Neuron (in vitro differentiated cells): ENCODE results near the gene CLPTM1.
A peak's percentile ranks its signal among the peaks of the same experiment; 100 is the strongest.
"Not testable (repeated sequence)": the region's sequence is repeated elsewhere in the genome, so short reads cannot be mapped to it uniquely, and the experiment has no call there.

Experiments
- H2AFZ ChIP-seq: one replicate; pipeline ENCODE4 v1.6.1; 2013; ENCODE audit warnings: low read depth, mild to moderate bottlenecking, inconsistent platforms, low read length, moderate library complexity
- H3K27me3 ChIP-seq: one replicate; pipeline ENCODE4 v1.6.1; 2013; ENCODE audit warnings: low read length; ENCODE audit not compliant: insufficient read depth
- H3K36me3 ChIP-seq: one replicate; pipeline ENCODE4 v1.6.1; 2013; ENCODE audit warnings: low read length; ENCODE audit not compliant: insufficient read depth
- H3K4me1 ChIP-seq: one replicate; pipeline ENCODE4 v1.6.1; 2013; ENCODE audit warnings: low read length; ENCODE audit not compliant: insufficient read depth
- H3K4me3 ChIP-seq: 2 replicates; pipeline ENCODE4 v1.5.1; 2013; ENCODE audit warnings: mild to moderate bottlenecking, low read length, moderate library complexity
- H3K9me3 ChIP-seq: one replicate; pipeline ENCODE4 v1.6.1; 2013; ENCODE audit warnings: low read length

The CLPTM1 gene

GRCh38 chr19:44954649-44955504, at the start of gene CLPTM1:
TSS of gene CLPTM1 (plus strand) at chr19:44955380. CDS start at chr19:44955396, 16 bp downstream.
- peak within 1 kb of the TSS; percentile 75 for H3K4me3 ChIP-seq
- peak within 1 kb of the TSS; percentile 48 for H2AFZ ChIP-seq
- peaks cover 3% of the 10 kb centered on the region for H3K36me3 ChIP-seq
- H3K27me3 ChIP-seq = no peaks in the 10 kb centered on the region
- H3K9me3 ChIP-seq = no peaks in the 10 kb centered on the region
- peaks cover 18% of the 10 kb centered on the region for H3K4me1 ChIP-seq

DNA sequence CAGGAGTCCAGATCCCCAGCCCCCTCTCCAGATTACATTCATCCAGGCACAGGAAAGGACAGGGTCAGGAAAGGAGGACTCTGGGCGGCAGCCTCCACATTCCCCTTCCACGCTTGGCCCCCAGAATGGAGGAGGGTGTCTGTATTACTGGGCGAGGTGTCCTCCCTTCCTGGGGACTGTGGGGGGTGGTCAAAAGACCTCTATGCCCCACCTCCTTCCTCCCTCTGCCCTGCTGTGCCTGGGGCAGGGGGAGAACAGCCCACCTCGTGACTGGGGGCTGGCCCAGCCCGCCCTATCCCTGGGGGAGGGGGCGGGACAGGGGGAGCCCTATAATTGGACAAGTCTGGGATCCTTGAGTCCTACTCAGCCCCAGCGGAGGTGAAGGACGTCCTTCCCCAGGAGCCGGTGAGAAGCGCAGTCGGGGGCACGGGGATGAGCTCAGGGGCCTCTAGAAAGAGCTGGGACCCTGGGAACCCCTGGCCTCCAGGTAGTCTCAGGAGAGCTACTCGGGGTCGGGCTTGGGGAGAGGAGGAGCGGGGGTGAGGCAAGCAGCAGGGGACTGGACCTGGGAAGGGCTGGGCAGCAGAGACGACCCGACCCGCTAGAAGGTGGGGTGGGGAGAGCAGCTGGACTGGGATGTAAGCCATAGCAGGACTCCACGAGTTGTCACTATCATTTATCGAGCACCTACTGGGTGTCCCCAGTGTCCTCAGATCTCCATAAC, 49.6 kb upstream of the CLPTM1 start, which contains the start of gene APOE:
APOE (plus strand) TSS at position 360 of the 724 bp plus-strand sequence. CDS start 829 bp downstream, outside the sequence.
- no peak within 1 kb of the TSS for H3K4me3 ChIP-seq

GRCh38 chr19:44907613-44908012, 47.6 kb upstream of the CLPTM1 start:
- H3K4me3 ChIP-seq = no peak overlapping the region
- peaks cover 4% of the 10 kb centered on the region for H3K36me3 ChIP-seq
- H3K27me3 ChIP-seq = no peaks in the 10 kb centered on the region
- H3K9me3 ChIP-seq = no peaks in the 10 kb centered on the region
- H2AFZ ChIP-seq = no peak overlapping the region
- H3K4me1 ChIP-seq = peaks cover 6% of the 10 kb centered on the region

More for the DNA sequence above, 49.6 kb upstream of the CLPTM1 start, which contains the start of gene APOE:
- H3K36me3 ChIP-seq = peaks cover 21% of the 10 kb centered on the region
- H3K4me1 ChIP-seq = peaks cover 6% of the 10 kb centered on the region
- no peak within 1 kb of the TSS for H2AFZ ChIP-seq
- H3K9me3 ChIP-seq = no peaks in the 10 kb centered on the region
- H3K27me3 ChIP-seq = no peaks in the 10 kb centered on the region

DNA sequence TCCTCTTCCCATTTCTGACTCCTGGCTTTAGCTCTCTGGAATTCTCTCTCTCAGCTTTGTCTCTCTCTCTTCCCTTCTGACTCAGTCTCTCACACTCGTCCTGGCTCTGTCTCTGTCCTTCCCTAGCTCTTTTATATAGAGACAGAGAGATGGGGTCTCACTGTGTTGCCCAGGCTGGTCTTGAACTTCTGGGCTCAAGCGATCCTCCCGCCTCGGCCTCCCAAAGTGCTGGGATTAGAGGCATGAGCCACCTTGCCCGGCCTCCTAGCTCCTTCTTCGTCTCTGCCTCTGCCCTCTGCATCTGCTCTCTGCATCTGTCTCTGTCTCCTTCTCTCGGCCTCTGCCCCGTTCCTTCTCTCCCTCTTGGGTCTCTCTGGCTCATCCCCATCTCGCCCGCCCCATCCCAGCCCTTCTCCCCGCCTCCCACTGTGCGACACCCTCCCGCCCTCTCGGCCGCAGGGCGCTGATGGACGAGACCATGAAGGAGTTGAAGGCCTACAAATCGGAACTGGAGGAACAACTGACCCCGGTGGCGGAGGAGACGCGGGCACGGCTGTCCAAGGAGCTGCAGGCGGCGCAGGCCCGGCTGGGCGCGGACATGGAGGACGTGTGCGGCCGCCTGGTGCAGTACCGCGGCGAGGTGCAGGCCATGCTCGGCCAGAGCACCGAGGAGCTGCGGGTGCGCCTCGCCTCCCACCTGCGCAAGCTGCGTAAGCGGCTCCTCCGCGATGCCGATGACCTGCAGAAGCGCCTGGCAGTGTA, 46.9 kb upstream of the CLPTM1 start:
- Histone ChIP-seq H3K9me3 (no peaks in the 10 kb centered on the region), H3K4me3 (no peak overlapping the region), H2AFZ (no peak overlapping the region), H3K4me1 (peaks cover 6% of the 10 kb centered on the region), H3K36me3 (no peaks in the 10 kb centered on the region), H3K27me3 (no peaks in the 10 kb centered on the region)

GRCh38 chr19:44908836-44909261, 46.3 kb upstream of the CLPTM1 start:
- Histone ChIP-seq H3K9me3 (no peaks in the 10 kb centered on the region), H3K4me1 (peaks cover 4% of the 10 kb centered on the region), H3K4me3 (no peak overlapping the region), H3K27me3 (peaks cover 2% of the 10 kb centered on the region), H2AFZ (no peak overlapping the region), H3K36me3 (no peaks in the 10 kb centered on the region)

GRCh38 chr19:44909775-44910174, 45.4 kb upstream of the CLPTM1 start:
- H3K4me3 ChIP-seq = no peak overlapping the region
- H3K27me3 ChIP-seq = peaks cover 8% of the 10 kb centered on the region
- no peaks in the 10 kb centered on the region for H3K36me3 ChIP-seq
- H3K4me1 ChIP-seq = peaks cover 10% of the 10 kb centered on the region
- H2AFZ ChIP-seq = no peak overlapping the region
- H3K9me3 ChIP-seq = no peaks in the 10 kb centered on the region

DNA sequence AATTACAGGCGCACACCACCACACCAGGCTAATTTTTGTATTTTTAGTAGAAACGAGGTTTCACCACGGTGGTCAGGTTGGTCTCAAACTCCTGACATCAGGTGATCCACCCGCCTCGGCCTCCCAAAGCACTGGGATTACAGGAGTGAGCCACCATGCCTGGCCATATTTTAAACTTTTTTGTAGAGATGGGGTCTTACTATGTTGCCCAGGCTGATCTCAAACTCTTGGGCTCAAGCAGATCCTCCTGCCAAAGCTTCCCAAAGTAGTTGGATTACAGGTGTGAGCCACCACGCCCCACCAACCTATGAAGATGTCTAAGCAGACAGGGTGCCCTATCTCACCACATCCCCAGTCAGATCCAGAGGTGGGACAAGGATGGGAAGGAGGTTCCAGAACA, 43.3 kb upstream of the CLPTM1 start:
- not testable (repeated sequence) for H3K9me3 ChIP-seq

GRCh38 chr19:44912854-44913253, 42.3 kb upstream of the CLPTM1 start:
- Histone ChIP-seq H3K4me1 (peaks cover 6% of the 10 kb centered on the region), H3K36me3 (no peaks in the 10 kb centered on the region), H3K27me3 (peaks cover 8% of the 10 kb centered on the region), H2AFZ (no peak overlapping the region), H3K9me3 (no peaks in the 10 kb centered on the region), H3K4me3 (no peak overlapping the region)

More for the DNA sequence above, 43.3 kb upstream of the CLPTM1 start:
- H3K4me1 ChIP-seq, H3K27me3 ChIP-seq, H2AFZ ChIP-seq, H3K36me3 ChIP-seq, H3K4me3 ChIP-seq: not testable (repeated sequence)

DNA sequence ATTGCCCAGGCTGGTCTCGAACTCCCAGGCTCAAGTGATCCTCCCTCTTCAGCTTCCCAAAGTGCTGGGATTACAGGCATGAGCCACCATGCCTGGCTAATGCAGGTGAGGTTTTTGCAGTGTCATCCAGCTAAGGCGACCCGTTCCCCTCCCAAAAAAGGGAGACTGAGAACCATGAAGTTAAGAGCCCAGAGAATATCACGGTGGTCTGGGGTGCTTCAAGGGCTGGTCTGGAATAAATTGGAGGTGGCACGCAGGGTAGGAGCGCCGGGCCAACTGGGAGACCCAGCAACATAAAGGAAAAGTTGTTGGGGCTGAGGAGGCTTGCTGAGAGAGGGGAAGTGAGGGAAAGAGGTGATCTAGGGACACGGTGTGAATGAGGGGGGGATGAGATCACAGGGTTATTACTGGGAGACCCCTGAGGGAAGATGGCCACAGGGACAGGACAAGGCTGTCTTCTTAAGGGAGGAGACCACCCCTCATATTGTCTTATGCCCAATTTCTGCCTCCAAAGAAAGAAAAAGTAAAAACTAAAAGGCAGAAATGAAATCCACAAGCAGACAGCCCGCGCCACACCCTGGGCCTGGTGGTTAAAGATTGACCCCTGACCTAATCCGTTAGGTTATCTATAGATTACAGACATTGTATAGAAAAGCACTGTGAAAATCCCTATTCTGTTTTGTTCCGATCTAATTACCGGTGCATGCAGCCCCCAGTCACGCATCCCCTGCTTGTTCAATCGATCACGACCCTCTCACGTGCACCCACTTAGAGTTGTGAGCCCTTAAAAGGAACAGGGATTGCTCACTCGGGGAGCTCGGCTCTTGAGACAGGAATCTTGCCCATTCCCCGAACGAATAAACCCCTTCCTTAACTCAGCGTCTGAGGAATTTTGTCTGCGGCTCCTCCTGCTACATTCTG, 41.4 kb upstream of the CLPTM1 start:
- not testable (repeated sequence) for H3K36me3 ChIP-seq, H3K4me1 ChIP-seq, H3K27me3 ChIP-seq, H3K9me3 ChIP-seq
- peak overlapping the region; percentile 89 for H2AFZ ChIP-seq
- H3K4me3 ChIP-seq = peak overlapping the region; percentile 36

- peak within 1 kb of the TSS; percentile 89 for H2AFZ ChIP-seq
- H3K36me3 ChIP-seq = not testable (repeated sequence)
Observed at GRCh38 chr19:44914433-44915206, 40.6 kb upstream of the CLPTM1 start, which contains the start of gene APOC1. TSS of gene APOC1 (plus strand) at chr19:44914608. CDS start at chr19:44914892, 284 bp downstream.

DNA sequence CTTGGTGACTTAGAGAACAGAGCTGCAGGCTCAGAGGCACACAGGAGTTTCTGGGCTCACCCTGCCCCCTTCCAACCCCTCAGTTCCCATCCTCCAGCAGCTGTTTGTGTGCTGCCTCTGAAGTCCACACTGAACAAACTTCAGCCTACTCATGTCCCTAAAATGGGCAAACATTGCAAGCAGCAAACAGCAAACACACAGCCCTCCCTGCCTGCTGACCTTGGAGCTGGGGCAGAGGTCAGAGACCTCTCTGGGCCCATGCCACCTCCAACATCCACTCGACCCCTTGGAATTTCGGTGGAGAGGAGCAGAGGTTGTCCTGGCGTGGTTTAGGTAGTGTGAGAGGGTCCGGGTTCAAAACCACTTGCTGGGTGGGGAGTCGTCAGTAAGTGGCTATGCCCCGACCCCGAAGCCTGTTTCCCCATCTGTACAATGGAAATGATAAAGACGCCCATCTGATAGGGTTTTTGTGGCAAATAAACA, 30.9 kb upstream of the CLPTM1 start:
- Histone ChIP-seq H2AFZ (no peak overlapping the region), H3K4me3 (no peak overlapping the region), H3K36me3 (no peaks in the 10 kb centered on the region)

More at GRCh38 chr19:44914433-44915206, 40.6 kb upstream of the CLPTM1 start, which contains the start of gene APOC1:
- peak within 1 kb of the TSS; percentile 36 for H3K4me3 ChIP-seq
- H3K4me1 ChIP-seq, H3K9me3 ChIP-seq, H3K27me3 ChIP-seq: not testable (repeated sequence)

More for the DNA sequence above, 30.9 kb upstream of the CLPTM1 start:
- no peaks in the 10 kb centered on the region for H3K9me3 ChIP-seq
- no peaks in the 10 kb centered on the region for H3K4me1 ChIP-seq
- H3K27me3 ChIP-seq = no peaks in the 10 kb centered on the region
